HEK293 (cell line): ENCODE measurements around the gene SNCB.

ENCODE experiments used
- CTCF ChIA-PET: fragments of 350-600 bp; formaldehyde crosslinking; extraction: SDS; loops from one replicate; lab custom pipeline; 2021; ENCODE audit warnings: antibody characterized with exemption; lab: Yijun Ruan, JAX
- POLR2A ChIA-PET: fragments of 300-600 bp; formaldehyde crosslinking; extraction: SDS; loops from one replicate; lab custom pipeline; 2020; ENCODE audit warnings: antibody characterized with exemption, inconsistent platforms; lab: Yijun Ruan, JAX
- H3K27ac ChIP-seq: fragments of 200-500 bp; sonication (Bioruptor generic); 2 replicates; pipeline ENCODE4 v1.5.1; 2014; ENCODE audit warnings: low read depth, low read length, control low read depth, inconsistent platforms; ENCODE audit errors: extremely low read depth
- H3K36me3 ChIP-seq, 2 experiments: fragments of 200-500 bp in 1 of 2; sonication (Bioruptor generic) in 1 of 2; 1 replicate in 1 of 2; 2 replicates in 1 of 2; pipeline ENCODE4 v1.5.1; 2014 to 2017; ENCODE audit warnings: inconsistent platforms in 2 of 2, low read length in 2 of 2; ENCODE audit not compliant: control insufficient read depth in 2 of 2, insufficient read depth in 1 of 2
- H3K4me1 ChIP-seq: fragments of 200-500 bp; sonication (Bioruptor generic); 2 replicates; pipeline ENCODE4 v1.5.1; 2014; ENCODE audit warnings: mild to moderate bottlenecking, low read length, inconsistent platforms; ENCODE audit not compliant: control insufficient read depth, insufficient read depth
- H3K4me3 ChIP-seq: 2 replicates; pipeline ENCODE4 v1.5.1; 2011; ENCODE audit warnings: low read depth, mild to moderate bottlenecking, control low read depth, low read length, moderate library complexity
- H3K9me3 ChIP-seq: fragments of 200-500 bp; sonication (Bioruptor generic); 2 replicates; pipeline ENCODE4 v1.5.1; 2014; ENCODE audit warnings: low read depth, low read length, inconsistent platforms; ENCODE audit not compliant: control insufficient read depth, insufficient read depth
- EGR2 ChIP-seq: fragments of 450-650 bp; formaldehyde crosslinking; IDR thresholded peaks from 2 replicates; pipeline ENCODE4 v1.5.1; 2016; ENCODE audit warnings: low read depth, missing biosample characterization, missing genetic modification characterization
- KLF1 ChIP-seq: fragments of 450-650 bp; formaldehyde crosslinking; IDR thresholded peaks from 2 replicates; pipeline ENCODE4 v1.5.1; 2016; ENCODE audit warnings: missing biosample characterization, missing genetic modification characterization
- PRDM1 ChIP-seq: fragments of 450-650 bp; formaldehyde crosslinking; IDR thresholded peaks from 2 replicates; pipeline ENCODE4; 2016; ENCODE audit warnings: missing biosample characterization, missing genetic modification characterization
- PRDM6 ChIP-seq: fragments of 450-650 bp; formaldehyde crosslinking; IDR thresholded peaks from 2 replicates; pipeline ENCODE4 v1.5.1; 2017; ENCODE audit warnings: missing biosample characterization, missing genetic modification characterization
- SETDB1 ChIP-seq: IDR thresholded peaks from one replicate; pipeline ENCODE4 v1.6.1; 2017; ENCODE audit warnings: mild to moderate bottlenecking, low read length, moderate library complexity, mixed read lengths; ENCODE audit not compliant: insufficient read length
- SP2 ChIP-seq: fragments of 450-650 bp; formaldehyde crosslinking; IDR thresholded peaks from 2 replicates; pipeline ENCODE4 v1.5.1; 2016; ENCODE audit warnings: missing biosample characterization, missing genetic modification characterization
- ZBTB48 ChIP-seq: fragments of 450-650 bp; formaldehyde crosslinking; IDR thresholded peaks from 2 replicates; pipeline ENCODE4 v1.5.1; 2016; ENCODE audit warnings: missing biosample characterization, missing genetic modification characterization
- ZBTB8A ChIP-seq: fragments of 450-650 bp; formaldehyde crosslinking; IDR thresholded peaks from 2 replicates; pipeline ENCODE4 v1.5.1; 2016; ENCODE audit warnings: missing biosample characterization, missing genetic modification characterization
- ZFHX2 ChIP-seq: fragments of 450-650 bp; formaldehyde crosslinking; conservative IDR thresholded peaks from 2 replicates; pipeline ENCODE4 v1.5.1; 2016; ENCODE audit warnings: missing biosample characterization, missing genetic modification characterization
- ZIC2 ChIP-seq: fragments of 450-650 bp; formaldehyde crosslinking; IDR thresholded peaks from 2 replicates; pipeline ENCODE4 v1.5.1; 2016; ENCODE audit warnings: missing biosample characterization, missing genetic modification characterization
- ZNF175 ChIP-seq: fragments of 450-650 bp; formaldehyde crosslinking; IDR thresholded peaks from 2 replicates; pipeline ENCODE4 v1.5.1; 2016; ENCODE audit warnings: missing biosample characterization, missing genetic modification characterization
- ZNF221 ChIP-seq: fragments of 450-650 bp; formaldehyde crosslinking; IDR thresholded peaks from 2 replicates; pipeline ENCODE4 v1.5.1; 2017; ENCODE audit warnings: missing biosample characterization, missing genetic modification characterization, borderline replicate concordance
- ZNF335 ChIP-seq: fragments of 450-650 bp; formaldehyde crosslinking; conservative IDR thresholded peaks from 2 replicates; pipeline ENCODE4 v1.5.1; 2016; ENCODE audit warnings: missing biosample characterization, missing genetic modification characterization
- ZNF366 ChIP-seq: fragments of 450-650 bp; formaldehyde crosslinking; conservative IDR thresholded peaks from 2 replicates; pipeline ENCODE4 v1.5.1; 2016; ENCODE audit warnings: missing biosample characterization, missing genetic modification characterization
- ZNF37A ChIP-seq: fragments of 450-650 bp; IDR thresholded peaks from 2 replicates; pipeline ENCODE4 v1.5.1; 2018; ENCODE audit warnings: missing biosample characterization, missing genetic modification characterization
- ZNF398 ChIP-seq: fragments of 450-650 bp; formaldehyde crosslinking; IDR thresholded peaks from 2 replicates; pipeline ENCODE4 v1.5.1; 2017; ENCODE audit warnings: missing biosample characterization, missing genetic modification characterization
- ZNF654 ChIP-seq: fragments of 450-650 bp; formaldehyde crosslinking; IDR thresholded peaks from 2 replicates; pipeline ENCODE4 v1.5.1; 2016; ENCODE audit warnings: low read depth, missing biosample characterization, missing genetic modification characterization

Gene SNCB

GRCh38 chr5:176606032-176606431, 24.3 kb downstream of the SNCB start:
- Histone ChIP-seq H3K4me1 (no peaks in the 10 kb centered on the region), H3K36me3 (no peaks in the 10 kb centered on the region), H3K9me3 (no peaks in the 10 kb centered on the region), H3K27ac (no peak overlapping the region), H3K4me3 (no peak overlapping the region)
- TF ChIP-seq PRDM6 (tag by site-specific recombination) (no peak), ZIC2 (peak; percentile 58), ZBTB8A (peak; percentile 30; the same call in 1 of the 2 replicates), KLF1 (peak; percentile 10; the same call in 1 of the 2 replicates), SP2 (tag by site-specific recombination) (0 out of 2 replicates have a peak, but pooled peaks have one; percentile 5), ZNF335 (tag by site-specific recombination) (peak; percentile 47; the same call in 1 of the 2 replicates), ZNF221 (tag by site-specific recombination) (no peak), SETDB1 (no peak)
- CTCF ChIA-PET, result interaction anchor here (1.1 kb wide), 1 partner anchor 55 kb away, joined by 5 read pairs; no protein-coding TSS in a partner anchor
- POLR2A ChIA-PET, result no interaction called here

GRCh38 chr5:176603091-176603490, 27.2 kb downstream of the SNCB start:
- Histone ChIP-seq H3K9me3 (no peaks in the 10 kb centered on the region), H3K4me3 (no peak overlapping the region), H3K36me3 (peaks cover 0 to 7% of the 10 kb centered on the region in 2 experiments; a peak in 1 of 3 replicates)
- CTCF ChIA-PET, result interaction anchor here (1.1 kb wide), 1 partner anchor 57 kb away, joined by 4 read pairs; no protein-coding TSS in a partner anchor
- TF ChIP-seq ZNF654 (tag by site-specific recombination) (no peak), ZNF366 (no peak), ZBTB48 (tag by site-specific recombination) (no peak), ZFHX2 (tag by site-specific recombination) (0 out of 2 replicates have a peak, but pooled peaks have one; percentile 29), ZNF398 (peak; percentile 81), ZNF175 (tag by site-specific recombination) (no peak), PRDM1 (tag by site-specific recombination) (no peak), EGR2 (tag by site-specific recombination) (peak; percentile 81)
- TF ChIP-seq, all 188 proteins: peak for 3
- POLR2A ChIA-PET, result no interaction called here
- H3K4me1 ChIP-seq, result no peaks in the 10 kb centered on the region
- H3K27ac ChIP-seq, result no peak overlapping the region

- Histone ChIP-seq H3K36me3 (peaks cover 0 to 7% of the 10 kb centered on the region in 2 experiments; a peak in 1 of 3 replicates), H3K9me3 (no peaks in the 10 kb centered on the region), H3K4me3 (no peak overlapping the region), H3K27ac (no peak overlapping the region), H3K4me1 (no peaks in the 10 kb centered on the region)
- CTCF ChIA-PET, result interaction anchor here (1.4 kb wide), 1 partner anchor 28 kb away, joined by 5 read pairs; no protein-coding TSS in a partner anchor
- TF ChIP-seq ZNF37A (tag by site-specific recombination), result no peak
- peak; percentile 35; the same call in 1 of the 2 replicates for TF ChIP-seq ZIC2
- POLR2A ChIA-PET, result no interaction called here
Observed at GRCh38 chr5:176601901-176602482, 28.3 kb downstream of the SNCB start.
